ENCODE measurements around the gene RBM33. TPM values are rescaled to one million over a fixed set of nuclear protein-coding genes. Genes with fewer than 3 reads are reported as not detected.
A peak's percentile ranks its signal among the peaks of the same experiment; 100 is the strongest.

RBM33 gene
- total and polyA plus RNA-seq, 7 donors, result 11.6 to 49.3 (median 40.4) TPM

DNA sequence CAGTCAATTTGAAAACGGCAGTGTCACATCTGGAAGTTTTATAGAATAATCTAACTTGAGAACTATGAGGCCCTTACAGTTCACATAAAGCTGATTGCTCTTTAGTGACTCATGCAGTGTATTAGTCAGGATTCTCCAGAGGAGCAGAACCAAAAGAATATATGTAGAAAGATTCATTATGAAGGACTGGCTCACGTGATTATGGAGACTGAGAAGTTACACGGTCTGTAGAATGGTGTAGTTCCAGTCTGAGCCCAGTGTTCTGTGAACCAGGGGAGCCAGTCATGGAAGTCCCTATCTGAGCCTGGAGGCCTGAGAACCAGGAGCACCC is 21.5 kb downstream of the RBM33 start:
- no peaks in the 10 kb centered on the region for H3K27me3 ChIP-seq (ENCODE audit: insufficient read depth in 3 of 3, low read length in 2 of 3)
- no peak overlapping the region for H3K4me3 ChIP-seq
- H3K9me3 ChIP-seq, result no peaks in the 10 kb centered on the region
- DNase-seq (no peak), ATAC-seq (peak; percentile 19 to 65 (median 48))
- peaks cover 0 to 14% of the 10 kb centered on the region in 2 donors for H3K36me3 ChIP-seq (ENCODE audit: insufficient read depth in 1 of 2, low read depth in 1 of 2)
- TF ChIP-seq, protein P1, sequence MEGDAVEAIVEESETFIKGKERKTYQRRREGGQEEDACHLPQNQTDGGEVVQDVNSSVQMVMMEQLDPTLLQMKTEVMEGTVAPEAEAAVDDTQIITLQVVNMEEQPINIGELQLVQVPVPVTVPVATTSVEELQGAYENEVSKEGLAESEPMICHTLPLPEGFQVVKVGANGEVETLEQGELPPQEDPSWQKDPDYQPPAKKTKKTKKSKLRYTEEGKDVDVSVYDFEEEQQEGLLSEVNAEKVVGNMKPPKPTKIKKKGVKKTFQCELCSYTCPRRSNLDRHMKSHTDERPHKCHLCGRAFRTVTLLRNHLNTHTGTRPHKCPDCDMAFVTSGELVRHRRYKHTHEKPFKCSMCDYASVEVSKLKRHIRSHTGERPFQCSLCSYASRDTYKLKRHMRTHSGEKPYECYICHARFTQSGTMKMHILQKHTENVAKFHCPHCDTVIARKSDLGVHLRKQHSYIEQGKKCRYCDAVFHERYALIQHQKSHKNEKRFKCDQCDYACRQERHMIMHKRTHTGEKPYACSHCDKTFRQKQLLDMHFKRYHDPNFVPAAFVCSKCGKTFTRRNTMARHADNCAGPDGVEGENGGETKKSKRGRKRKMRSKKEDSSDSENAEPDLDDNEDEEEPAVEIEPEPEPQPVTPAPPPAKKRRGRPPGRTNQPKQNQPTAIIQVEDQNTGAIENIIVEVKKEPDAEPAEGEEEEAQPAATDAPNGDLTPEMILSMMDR (IDR thresholded peaks at IDR 0.05), result no peak
- intact Hi-C loops (cut with DNase I), result no loop called here
- 82 to 86% (median 84%) methylated on average over 3 of the region's 3 CpGs for WGBS, 3 donors
- H3K27ac ChIP-seq, result no peak overlapping the region
- peaks cover 40% of the 10 kb centered on the region for H3K4me1 ChIP-seq

DNA sequence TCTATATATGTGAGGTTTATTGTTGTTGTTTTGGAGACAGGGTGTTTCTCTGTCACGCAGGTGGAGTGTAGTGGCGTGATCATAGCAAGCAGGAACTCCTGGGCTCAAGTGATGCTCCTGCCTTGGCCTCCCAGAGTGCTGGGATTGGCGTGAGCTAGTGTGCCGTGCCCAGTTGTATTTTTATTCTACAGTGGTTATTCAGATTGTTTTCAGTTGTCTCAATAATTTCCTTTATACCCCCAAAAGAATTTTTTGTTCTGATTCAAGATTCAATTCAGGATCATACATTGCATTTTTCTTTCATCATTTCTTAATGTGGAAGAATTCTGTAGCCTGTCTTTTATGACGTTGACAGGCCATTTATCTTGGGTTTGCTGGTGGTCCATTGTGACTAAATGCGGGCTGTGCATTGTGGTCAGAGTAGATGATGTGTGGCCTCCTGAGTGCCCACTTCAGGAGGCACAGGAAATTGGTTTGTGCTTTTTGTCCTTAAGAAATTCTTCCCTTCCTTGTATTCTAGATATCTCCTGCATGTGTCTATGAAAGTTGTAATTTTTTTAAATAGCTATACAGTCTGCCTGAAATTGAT is 22.9 kb downstream of the RBM33 start:
- H3K27ac ChIP-seq, result no peak overlapping the region
- H3K4me3 ChIP-seq, result no peak overlapping the region
- no peaks in the 10 kb centered on the region for H3K9me3 ChIP-seq
- TF ChIP-seq, protein P1 (IDR thresholded peaks at IDR 0.05), result no peak
- DNase-seq, result no peak
- peaks cover 0 to 14% of the 10 kb centered on the region in 2 donors for H3K36me3 ChIP-seq (ENCODE audit: insufficient read depth in 1 of 2, low read depth in 1 of 2)
- 78 to 88% (median 86%) methylated on average over 6 of the region's 6 CpGs for WGBS, 3 donors
- no peak for ATAC-seq
- H3K4me1 ChIP-seq, result peaks cover 40% of the 10 kb centered on the region
- H3K27me3 ChIP-seq (ENCODE audit: insufficient read depth in 3 of 3, low read length in 2 of 3), result no peaks in the 10 kb centered on the region
- intact Hi-C loops (cut with DNase I), result no loop called here

DNA sequence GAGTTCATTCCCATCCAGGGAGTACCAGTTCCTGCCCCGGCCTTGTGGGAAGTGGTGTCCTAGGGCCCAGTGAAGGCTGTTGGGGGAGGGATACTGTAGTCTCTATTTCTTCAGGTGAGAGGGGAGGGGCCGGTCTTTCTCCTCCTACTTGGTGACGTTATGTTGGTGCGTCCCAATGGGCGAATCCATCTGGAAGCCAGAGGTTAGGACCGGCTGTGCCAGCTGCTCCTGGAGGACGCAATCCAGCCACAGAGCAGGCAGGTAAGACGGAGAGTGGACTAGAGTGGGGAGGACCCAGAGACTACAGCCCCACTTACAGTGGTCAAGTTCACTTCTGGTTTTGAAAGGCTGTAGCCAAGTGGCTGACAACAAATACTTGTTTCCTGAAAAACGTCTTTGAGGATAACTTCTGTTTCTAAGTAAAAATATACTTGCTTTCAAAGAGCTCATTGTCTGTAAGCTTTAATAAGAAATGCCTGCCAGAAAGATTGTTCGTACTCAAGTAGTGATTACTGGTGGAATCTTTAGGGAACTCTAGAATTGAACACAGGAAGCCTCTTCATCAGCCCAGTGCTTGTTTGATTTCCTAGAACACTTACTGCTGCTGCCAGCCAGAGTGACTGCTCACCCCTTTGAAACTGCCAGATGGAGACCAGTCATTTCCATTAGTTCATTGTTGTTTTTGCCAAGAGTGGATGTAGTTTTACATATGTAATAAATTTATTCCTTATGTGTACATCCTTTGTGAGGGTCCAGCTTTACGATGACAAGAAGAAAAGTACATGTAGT is 25.4 kb downstream of the RBM33 start:
- peak overlapping the region; percentile 0 for H3K27ac ChIP-seq
- 70 to 78% (median 70%) methylated on average over 11 of the region's 11 CpGs for WGBS, 3 donors
- H3K36me3 ChIP-seq (ENCODE audit: insufficient read depth in 1 of 2, low read depth in 1 of 2), result peaks cover 0 to 17% of the 10 kb centered on the region in 2 donors
- no peaks in the 10 kb centered on the region for H3K27me3 ChIP-seq (ENCODE audit: insufficient read depth in 3 of 3, low read length in 2 of 3)
- H3K4me1 ChIP-seq, result peaks cover 34% of the 10 kb centered on the region
- TF ChIP-seq, protein P1 (IDR thresholded peaks at IDR 0.05), result no peak
- no peaks in the 10 kb centered on the region for H3K9me3 ChIP-seq
- DNase-seq (no peak), ATAC-seq (peak in 3 of 4 donors; percentile 38 to 50 (median 41))
- no peak overlapping the region for H3K4me3 ChIP-seq
- intact Hi-C loops (cut with DNase I), result no loop called here

DNA sequence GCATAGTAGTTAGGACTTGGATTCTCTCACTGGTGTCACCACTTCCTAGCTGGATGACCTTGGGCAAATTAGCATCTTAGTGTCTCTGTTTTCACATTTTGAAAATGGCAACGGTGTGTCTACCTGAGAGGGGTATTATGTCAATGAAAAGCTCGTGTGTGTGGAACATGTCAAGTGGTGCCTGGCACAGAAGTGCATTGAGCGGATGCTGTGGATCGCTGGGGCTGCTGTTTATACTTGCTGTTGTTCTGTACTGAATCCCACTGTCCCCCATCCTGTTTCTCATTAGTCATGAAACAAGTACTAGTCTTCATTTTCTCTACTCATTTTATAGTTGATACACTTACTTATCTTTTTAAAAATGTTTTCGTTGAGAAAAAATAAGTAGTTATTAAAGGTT is 26.1 kb downstream of the RBM33 start:
- no peaks in the 10 kb centered on the region for H3K27me3 ChIP-seq (ENCODE audit: insufficient read depth in 3 of 3, low read length in 2 of 3)
- peak overlapping the region; percentile 0 for H3K27ac ChIP-seq
- ATAC-seq (peak in 2 of 4 donors; percentile 13 to 26), DNase-seq (no peak)
- intact Hi-C loops (cut with DNase I), result no loop called here
- no peak overlapping the region for H3K4me3 ChIP-seq
- 56 to 69% (median 61%) methylated on average over 5 of the region's 5 CpGs for WGBS, 3 donors
- TF ChIP-seq, protein P1 (IDR thresholded peaks at IDR 0.05), result no peak
- peaks cover 28% of the 10 kb centered on the region for H3K4me1 ChIP-seq
- peaks cover 0 to 15% of the 10 kb centered on the region in 2 donors for H3K36me3 ChIP-seq (ENCODE audit: insufficient read depth in 1 of 2, low read depth in 1 of 2)
- H3K9me3 ChIP-seq, result no peaks in the 10 kb centered on the region
